GM18873 (cell line): ENCODE data around the gene OLA1.

ENCODE experiments used
- ATAC-seq: cut with Tn5 transposase; IDR thresholded peaks from one replicate; pipeline ENCODE4 v1.9.1; 2021; ENCODE audit warnings: mild to moderate bottlenecking, moderate library complexity, moderate number of reproducible peaks; ENCODE audit not compliant: unreplicated experiment, low FRiP score

Gene OLA1

GRCh38 chr2:174181368-174181767 lies 67.0 kb downstream of the OLA1 start:
- ATAC-seq, result no peak

- ATAC-seq, result no peak
Measured at GRCh38 chr2:174180726-174181236, 67.6 kb downstream of the OLA1 start.

GRCh38 chr2:174180165-174180724 lies 68.1 kb downstream of the OLA1 start:
- no peak for ATAC-seq

- no peak for ATAC-seq
Measured at GRCh38 chr2:174177316-174177890, 70.9 kb downstream of the OLA1 start.

GRCh38 chr2:174176898-174177297 lies 71.4 kb downstream of the OLA1 start:
- ATAC-seq, result no peak

DNA sequence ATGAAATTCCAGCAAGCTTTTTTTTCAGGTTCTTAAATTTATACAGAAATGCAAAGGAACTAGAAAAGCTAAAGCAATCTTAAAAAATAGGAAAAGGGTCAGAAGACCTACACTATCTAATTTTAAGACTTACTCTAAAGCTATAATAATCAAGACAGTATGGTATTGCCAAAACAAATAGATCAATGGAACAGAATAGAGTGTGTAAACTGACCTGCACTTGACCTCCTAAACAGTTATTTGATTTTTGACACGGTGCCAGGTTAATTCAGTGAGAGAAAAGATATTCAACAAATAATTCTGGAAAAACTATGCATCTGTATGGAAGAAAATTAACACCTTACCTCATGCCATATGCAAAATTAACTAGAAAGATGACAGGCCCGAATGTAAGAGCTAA lies 73.6 kb downstream of the OLA1 start:
- no peak for ATAC-seq

DNA sequence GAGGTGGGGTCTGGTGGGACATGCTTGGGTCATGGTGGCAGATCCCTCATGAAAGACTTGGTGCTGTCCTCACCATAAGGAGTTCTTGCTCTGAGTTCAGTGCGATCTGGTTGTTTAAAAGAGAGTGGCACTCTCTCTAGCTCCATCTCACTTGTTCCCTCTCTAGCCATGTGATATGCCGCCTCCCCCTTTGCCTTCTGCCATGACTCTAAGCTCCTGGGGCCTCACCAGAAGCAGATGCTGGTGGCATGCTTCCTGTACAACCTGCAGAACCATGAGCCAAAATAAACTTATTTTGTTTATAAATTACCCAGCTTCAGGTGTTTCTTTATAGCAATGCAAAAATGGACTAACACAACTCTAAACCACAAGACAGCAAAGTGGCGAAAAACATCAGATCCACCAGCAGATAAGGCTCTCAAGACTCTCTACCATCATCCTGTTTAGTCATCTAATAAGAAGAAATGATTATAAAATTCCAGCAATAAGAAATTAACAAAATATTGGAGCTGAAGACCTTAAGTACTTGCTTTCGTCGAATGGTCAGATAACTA lies 75.5 kb downstream of the OLA1 start:
- ATAC-seq, result no peak

- ATAC-seq, result no peak
Measured at GRCh38 chr2:174171686-174172445, 76.5 kb downstream of the OLA1 start.

- no peak for ATAC-seq
Measured at GRCh38 chr2:174169372-174169771, 79.0 kb downstream of the OLA1 start.

DNA sequence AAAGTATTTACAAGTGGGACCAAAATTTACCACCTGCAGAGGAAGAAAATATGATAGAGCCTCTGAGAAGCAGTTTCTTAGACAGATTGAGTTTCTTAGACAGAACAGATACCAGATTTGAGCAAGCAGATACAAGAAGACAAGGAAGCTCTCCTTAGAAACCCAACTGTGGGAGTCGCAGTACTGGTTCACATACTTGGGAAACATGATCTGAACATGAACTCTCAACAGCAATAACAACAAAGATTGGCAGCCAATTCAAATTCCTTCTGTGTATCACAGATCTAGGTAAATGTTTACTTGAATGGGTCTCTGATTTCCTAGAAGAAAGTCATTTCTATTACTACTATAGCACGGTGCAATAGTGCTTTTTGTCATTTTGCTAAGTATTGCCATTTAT lies 82.1 kb downstream of the OLA1 start:
- ATAC-seq, result no peak

- ATAC-seq, result no peak
Measured at GRCh38 chr2:174161490-174161889, 86.8 kb downstream of the OLA1 start.

- ATAC-seq, result no peak
Measured at GRCh38 chr2:174158003-174158402, 90.3 kb downstream of the OLA1 start.

DNA sequence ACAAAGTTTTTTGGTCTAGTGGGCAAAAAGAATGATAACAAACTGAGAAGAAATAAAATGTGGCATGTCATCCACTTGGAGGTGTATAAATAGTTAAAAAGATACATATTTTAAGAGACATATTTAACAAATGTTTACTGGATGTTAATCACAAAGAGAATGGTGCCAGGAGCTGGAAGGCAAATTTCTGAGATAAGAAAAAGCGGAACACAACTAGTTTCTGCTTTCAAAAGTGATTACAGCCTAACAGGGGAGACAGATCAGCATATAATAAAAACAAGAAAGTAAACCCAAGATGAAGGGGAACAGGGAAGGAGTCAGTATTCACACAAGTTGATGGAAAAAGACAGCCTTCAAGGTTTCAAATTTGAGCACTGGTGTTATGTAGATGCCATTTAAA lies 91.3 kb downstream of the OLA1 start:
- ATAC-seq, result no peak

DNA sequence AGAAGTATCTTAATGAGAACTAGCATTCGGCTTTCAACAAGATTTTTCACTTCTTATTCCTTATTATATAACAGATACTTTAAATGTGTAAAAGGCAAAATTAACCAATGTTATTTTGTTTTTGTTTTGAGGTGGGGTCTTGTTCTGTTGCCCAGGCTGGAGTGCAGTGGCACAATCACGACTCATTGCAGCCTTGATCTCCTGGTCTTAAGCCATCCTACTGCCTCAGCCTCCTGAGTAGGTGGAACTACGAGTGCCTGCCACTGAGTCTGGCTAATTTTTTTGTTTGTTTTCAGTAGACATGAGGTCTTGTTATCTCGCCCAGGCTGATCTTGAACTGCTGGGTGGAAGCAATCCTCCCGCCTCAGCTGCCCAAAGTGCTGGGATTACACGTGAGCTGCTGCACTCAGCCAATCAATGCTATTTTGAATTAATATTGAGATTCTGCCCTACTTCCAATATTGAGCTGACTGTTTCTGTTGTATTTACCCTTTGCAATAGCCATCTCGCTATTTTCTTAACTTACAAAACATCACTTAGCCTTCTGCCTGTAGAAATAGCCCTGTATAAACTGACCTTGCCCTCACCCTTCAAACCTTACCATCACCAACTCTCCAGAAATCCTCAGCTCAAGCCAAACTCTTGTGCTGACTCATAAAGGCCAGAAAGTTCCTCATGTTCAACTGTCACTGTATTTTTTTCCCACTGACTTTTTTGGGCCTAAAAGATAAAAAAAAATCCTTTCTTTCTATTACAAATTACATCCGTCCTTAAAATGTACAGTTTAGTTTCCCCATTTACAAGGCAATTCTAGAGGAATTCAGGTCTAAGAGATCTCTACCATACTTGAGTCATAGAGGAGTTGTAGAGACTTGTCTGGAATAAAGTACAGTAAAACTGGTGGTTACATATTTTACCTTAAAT lies 94.3 kb downstream of the OLA1 start:
- no peak for ATAC-seq

DNA sequence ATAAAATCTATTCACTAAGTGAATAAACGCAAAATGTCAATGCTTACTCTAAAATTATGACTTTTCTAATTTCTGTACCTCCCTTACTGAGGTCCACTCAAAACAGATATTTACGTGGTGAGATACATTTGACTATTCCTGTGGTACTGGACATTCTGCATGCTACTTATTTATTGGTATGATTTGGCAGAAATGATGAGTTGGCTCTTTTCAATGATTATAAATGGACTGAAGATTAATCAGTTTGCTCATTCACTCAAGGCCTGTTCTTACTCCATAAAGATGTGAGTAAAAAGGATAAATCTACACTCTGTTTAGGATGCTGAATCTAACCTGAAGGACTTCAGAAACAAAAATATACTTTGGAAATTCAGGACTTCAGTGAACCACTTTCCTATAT lies 98.8 kb downstream of the OLA1 start:
- no peak for ATAC-seq

DNA sequence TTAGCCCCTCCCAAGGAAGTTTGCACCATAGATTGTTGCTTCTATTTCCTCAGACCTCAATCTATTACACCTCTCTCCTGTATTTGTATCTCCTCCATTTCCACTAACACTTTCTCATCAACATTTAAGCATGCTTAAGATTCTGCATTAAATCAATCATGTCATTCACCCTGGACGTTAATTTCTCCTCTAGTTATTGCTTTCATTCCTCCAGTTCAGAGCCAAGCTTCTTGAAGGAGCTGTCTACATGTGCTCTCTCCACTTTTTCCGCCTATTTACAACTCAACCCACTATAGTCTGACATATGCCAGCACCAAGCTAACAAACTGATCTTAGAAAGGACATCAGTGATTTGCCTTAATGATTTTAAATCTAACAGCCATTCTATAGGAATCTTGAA lies 99.5 kb downstream of the OLA1 start:
- ATAC-seq, result no peak

- ATAC-seq, result no peak
Measured at GRCh38 chr2:174145827-174146226, 102.5 kb downstream of the OLA1 start.

- no peak for ATAC-seq
Measured at GRCh38 chr2:174142290-174142689, 106.0 kb downstream of the OLA1 start.

GRCh38 chr2:174138161-174138560 lies 110.2 kb downstream of the OLA1 start:
- ATAC-seq, result no peak

DNA sequence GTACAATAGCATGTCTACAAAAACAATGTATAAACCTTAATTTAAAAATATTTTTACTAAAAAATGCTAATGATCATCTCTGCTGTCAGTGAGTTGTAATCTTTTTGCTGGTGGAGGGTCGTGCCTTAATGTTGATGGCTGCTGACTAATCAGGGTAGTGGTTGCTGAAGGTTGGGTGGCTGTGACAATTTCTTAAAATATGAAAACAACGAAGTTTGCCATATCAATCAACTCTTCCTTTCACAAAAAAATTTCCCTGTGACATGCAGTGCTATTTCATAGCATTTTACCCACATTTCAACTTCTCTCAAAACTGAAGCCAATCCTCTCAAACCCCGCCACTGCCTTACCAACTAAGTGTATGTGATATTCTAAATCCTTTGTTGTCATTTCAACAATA lies 112.4 kb downstream of the OLA1 start:
- ATAC-seq, result no peak

DNA sequence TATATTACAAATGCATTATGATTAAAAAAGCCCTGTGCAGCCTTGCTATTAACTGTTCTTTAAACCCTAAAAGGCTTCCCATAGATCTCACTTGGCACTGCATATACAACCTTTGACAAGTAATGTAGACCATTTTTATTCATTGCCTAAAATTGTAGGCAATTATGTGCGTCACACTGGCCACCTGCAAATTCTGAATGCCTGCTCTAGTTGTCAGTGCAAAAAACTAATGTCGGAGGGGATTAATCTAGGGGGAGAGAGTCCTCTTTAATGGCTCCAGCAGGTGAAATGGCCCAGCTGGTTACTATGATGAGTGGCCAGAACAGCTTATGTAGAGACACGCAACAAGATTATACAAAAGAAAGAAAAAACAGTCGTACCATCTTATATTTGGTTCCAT lies 123.2 kb downstream of the OLA1 start:
- no peak for ATAC-seq
